Fibroblast of skin of left quadriceps (primary cell): ENCODE data around the gene SIRT3.
A peak's percentile ranks its signal among the peaks of the same experiment; 100 is the strongest.
"Not testable (repeated sequence)": the region's sequence is repeated elsewhere in the genome, so short reads cannot be mapped to it uniquely, and the experiment has no call there.

Experiments used
- DNase-seq, 2 experiments: peaks; one replicate each; pipeline ENCODE4 v3.0.0-alpha.2; 2013; ENCODE audit warnings: low read depth in 2 of 2

SIRT3 gene

DNA sequence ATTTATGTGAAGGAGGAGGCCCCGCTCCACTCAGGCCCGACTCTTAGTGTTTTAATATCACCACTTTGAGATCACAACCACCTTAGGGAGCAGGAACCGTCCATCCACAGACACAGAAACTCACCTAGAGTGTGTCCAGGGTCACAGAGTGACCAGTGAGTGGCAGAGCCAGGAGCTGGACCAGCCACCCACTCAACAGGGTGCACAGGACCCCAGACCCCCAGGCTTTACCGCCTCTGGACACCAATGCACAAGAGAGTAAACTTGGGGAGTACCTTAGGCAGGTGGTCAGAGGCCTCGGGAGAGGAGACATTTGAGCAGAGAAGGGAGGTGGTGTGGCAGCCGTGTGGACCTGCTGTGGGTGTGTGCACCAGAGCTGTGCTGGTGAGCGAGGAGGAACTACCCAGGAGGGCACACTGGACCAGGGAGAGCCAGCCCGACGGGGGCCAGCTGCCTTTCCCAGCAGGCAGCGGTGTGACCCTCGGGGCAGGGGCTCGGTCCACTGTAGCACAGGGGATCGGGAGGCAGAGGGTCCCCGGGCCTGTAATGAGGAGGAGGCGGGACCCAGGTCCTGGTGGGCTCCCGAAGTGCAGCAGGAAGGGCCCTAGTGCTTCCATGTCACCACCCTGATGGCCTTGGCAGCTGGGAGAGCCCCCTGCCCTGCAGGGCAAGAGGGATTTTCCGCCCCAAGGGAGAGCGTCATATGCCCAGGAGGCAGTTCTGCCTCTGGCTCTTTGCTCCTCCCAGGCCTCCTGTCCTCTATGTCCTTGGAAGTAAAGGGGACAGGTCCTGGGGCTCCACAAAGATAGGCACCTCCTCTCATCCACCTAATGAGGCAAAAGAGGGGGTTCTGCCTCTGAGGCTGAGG, 34.5 kb upstream of the SIRT3 start:
- DNase-seq = no peak

DNA sequence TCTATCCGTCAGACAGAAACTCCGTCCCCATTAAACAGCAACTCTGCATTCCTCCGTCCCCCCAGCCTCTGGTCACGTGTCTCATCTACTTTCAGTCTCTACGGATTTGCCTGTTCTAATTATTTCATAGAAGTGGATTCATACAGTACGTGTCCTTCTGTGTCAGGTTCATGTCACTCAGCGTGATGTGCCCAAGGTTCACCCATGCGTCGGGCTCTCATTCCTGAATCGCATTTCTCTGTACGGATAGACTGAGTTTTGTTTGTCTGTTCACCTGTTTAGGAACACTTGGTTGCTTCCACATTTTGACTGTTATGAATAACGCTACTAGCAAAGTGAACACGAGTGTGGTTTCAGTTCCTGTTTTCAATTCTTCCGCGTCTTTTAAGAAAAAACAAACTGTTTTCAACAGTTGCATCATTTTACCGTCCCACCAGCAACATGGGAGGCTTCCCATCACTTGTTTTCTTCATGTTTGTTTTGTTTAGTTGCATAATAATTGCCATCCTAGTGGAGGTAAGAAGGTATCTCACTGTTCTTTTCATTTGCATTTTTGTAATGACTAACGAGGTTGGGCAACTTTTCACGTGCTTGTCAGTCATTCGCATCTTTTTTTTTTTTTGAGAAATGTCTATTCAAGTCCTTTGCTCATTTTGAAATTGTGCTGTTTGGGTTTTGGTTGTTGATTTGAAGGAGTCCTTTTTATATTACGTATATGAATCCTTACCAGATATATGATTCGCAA, 33.2 kb upstream of the SIRT3 start:
- no peak for DNase-seq

DNA sequence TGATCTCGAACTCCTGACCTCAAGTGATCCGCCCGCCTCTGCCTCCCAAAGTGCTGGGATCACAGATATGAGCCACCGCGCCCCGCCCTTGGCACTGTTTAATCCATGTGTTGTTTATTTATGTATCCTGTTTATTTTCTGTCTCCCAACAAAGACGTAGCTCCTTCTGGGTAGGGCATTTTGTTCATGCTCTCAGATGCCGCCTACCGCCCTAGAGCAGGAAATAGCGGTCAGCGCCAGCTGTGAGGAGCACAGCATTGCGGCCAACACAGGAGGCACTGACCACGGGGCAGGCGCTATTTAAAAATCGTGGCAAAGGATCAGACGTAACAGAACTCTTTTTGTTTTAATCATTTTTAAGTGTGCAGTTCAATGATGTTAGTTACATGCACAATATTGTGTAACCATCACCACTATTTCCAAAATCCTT, 32.6 kb upstream of the SIRT3 start:
- DNase-seq = not testable (repeated sequence)

DNA sequence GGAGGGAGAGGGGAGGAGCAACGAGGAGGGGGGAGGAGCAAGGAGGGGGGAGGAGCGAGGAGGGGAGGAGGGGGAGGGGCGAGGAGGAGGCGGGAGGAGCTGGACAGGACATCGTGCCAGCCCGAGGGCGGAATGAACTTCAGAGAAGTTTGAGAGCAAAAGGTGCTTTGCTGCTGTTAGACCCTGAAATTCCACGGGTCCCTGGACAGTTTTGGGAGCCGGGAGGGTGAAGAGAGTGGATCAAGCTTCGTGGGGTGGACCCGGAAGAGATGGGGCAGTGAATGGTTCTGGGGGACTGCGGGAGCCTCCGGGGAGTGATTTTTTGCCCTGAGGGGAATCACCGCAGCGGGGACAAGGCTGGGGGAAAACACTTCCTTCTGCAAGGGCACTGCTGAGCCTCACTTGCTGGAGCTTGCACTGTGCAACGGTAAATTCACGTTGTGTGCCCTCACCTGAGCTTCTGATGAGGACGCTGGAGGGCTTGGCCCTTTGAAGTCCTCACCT, 31.4 kb upstream of the SIRT3 start:
- DNase-seq = no peak

DNA sequence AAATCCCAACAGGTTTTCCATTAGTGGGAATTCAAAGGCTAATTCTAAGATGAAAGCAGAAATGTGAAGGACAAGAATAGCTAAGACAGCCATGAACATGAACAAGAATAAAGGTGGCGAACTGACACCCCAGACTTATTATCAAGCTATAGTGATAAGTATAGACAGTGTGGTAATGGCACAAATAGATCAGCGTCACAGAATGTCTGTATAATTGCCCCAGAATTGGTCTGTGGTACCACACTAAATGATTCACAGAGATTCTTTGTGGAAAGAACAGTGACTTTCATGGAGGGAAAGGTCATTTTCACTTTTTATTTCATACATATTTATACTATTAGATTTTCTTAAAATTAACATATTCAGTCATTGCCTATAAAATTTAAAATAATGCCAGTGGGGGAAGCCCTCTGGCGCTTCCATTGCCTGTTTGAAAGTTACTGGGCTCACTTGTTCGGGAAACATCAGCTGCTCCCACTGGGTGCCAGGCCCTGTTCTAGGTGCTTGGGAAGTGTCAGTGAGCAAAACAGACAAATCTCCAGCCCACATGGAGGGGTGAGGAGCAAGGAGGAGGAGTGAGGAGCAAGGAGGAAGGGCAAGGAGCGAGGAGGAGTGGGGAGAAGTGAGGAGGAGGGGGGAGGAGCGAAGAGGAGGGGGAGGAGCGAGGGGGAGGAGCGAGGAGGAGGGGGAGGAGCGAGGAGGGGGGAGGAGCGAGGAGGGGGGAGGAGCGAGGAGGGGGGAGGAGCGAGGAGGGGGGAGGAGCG, 30.7 kb upstream of the SIRT3 start:
- DNase-seq = no peak

DNA sequence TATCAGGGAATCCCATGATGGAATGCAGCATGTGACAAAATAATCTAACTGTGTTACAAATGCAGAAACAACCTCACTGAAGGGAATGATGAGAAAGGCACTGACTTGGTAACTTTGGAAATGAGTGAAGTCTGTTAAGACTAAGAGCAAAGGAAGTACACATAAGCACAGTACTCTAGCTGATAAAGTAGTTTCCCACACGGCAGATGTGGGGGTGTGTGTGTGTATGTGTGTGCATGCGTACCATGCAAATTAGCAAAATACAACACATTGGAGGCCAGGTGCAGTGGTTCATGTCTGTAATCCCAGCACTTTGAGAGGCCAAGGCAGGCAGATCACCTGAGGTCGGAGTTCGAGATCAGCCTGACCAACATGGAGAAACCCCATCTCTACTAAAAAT, 25.5 kb upstream of the SIRT3 start:
- no peak for DNase-seq

DNA sequence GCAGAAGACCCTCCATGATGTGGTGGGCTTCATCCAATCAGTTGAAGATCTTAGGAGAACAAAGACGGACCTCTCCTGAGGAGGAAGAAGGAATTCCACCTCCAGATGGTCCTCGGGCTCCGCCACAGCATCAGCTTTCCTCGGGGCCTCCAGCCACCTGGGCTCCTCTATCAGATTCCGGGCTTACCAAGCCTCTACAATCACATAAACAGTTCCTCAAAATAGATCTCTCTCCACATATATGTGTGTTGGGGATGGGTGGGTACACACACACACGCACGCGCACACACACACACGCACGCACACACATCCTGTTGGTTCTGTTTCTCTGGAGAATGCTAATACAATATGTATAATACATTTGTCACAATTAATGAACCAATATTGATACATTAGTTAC, 23.3 kb upstream of the SIRT3 start:
- no peak for DNase-seq

DNA sequence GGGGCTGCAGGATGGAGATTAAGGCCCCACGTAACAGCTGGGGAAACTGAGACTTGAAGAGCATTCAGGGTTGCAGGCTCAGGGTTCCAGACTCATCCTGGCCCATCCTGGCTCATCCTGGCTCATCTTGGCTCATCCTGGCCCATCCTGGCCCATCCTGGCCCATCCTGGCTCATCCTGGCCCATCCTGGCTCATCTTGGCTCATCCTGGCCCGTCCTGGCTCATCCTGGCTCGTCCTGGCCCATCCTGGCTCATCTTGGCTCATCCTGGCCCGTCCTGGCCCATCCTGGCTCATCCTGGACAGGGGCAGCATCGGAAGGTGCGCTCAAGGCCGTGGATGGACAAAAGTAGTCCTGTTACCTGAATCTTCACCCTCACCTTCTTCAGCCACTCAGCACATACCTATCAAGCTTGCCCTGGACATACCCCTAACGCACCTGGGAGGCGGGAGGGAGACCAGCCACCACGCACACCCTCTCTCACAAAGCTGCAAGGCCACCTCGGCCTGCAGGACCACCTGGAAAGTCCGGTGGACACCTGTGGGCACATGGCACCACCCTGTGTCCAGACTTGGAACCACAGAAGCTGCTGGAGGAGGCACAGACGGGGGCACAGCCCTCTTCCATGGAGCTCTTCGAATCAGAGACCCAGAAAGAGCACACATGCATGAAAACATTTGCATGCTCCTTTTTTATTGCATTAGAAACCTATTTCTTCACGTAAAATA, 21.8 kb upstream of the SIRT3 start:
- no peak for DNase-seq

DNA sequence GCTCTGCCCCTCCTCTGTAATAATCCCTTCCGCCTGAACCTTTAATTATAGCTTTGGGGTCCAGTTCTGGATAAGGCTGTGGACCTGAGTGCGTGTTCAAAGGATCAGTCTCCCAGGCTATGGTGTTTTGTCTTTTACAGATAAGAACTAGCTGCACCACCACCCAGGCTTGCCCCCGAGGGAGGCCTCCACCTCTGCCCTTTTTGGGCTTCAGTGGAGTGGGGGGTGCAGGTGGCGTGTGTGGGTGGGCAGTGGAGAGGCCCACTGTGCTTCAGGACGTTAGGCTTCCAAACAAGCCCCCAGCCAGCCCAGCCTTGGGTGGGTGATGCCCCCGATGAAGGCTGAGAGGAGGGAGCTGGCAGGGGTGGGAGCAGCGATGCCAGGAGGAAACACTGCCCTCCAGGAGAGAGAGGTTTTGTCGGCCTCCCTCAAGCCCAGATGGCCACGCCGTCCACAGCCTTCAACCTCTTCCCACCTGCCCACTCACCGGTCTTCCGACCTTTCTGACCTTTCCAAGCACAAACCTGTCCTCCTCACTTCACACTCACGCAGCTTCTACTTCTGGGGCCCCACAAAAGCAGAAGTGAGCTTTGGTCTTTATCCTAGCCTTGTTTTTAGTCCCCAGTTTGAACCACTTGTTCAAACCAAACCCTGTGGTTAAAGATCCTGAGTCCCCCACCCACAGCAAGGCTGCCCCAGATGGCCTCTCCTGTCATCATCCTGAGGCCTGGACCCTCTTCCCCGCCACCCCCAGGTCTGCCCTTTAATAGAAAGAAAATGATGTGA, 21.0 kb upstream of the SIRT3 start:
- DNase-seq = no peak

DNA sequence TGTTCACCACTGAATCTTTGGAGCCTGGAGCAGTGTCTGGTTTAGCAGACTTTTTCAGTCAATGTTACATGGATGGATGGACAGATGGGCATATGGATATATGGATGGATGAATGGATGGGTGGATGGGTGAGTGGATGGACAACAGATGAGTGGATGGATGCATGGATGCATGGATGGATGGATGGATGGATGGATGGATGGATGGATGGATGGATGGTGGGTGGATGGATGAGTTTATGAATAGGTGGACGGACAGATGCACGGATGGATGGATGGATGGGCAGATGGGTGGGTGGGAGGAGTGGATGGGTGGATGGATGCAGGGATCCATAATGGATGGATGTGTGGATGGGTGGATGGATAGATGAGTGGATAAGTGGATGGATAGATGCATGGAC, 19.7 kb upstream of the SIRT3 start:
- no peak for DNase-seq

DNA sequence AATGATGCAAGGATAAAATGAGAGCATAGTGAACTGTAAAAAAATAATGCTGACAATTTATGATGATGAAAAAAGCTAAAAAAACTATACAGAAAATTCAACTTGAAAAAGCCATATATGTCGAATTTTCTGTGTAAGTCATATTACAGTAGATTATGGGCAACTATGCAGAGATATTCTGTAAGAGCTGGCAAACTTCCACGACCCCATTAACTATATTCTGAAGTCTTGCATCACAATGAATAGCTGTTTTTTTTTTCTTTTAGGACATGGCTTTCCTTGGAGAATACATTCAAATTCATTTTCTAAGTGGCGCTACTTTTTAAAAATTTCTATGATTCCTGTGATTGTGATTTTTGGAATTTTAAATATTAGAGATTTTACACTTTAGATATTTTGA, 19.0 kb upstream of the SIRT3 start:
- DNase-seq = peak; percentile 24 to 26

DNA sequence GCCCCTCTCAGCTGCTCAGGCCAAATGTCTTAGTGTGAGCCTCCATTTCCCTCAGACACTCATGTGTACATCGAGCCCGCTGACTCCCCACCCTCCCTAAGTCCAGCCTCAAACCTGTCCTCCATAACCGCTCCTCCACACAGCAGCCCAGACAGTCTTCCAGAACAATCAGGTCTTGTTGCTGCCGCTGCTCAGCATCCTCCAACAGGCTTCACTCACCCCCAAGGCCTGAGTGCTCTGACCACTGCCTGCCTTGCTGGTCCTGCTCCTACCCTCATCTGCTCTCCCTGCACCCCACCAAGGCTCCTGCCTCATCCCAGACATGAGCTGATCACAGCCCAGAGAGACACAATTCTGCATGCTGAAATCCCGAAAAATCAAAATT, 17.7 kb upstream of the SIRT3 start:
- DNase-seq = no peak

DNA sequence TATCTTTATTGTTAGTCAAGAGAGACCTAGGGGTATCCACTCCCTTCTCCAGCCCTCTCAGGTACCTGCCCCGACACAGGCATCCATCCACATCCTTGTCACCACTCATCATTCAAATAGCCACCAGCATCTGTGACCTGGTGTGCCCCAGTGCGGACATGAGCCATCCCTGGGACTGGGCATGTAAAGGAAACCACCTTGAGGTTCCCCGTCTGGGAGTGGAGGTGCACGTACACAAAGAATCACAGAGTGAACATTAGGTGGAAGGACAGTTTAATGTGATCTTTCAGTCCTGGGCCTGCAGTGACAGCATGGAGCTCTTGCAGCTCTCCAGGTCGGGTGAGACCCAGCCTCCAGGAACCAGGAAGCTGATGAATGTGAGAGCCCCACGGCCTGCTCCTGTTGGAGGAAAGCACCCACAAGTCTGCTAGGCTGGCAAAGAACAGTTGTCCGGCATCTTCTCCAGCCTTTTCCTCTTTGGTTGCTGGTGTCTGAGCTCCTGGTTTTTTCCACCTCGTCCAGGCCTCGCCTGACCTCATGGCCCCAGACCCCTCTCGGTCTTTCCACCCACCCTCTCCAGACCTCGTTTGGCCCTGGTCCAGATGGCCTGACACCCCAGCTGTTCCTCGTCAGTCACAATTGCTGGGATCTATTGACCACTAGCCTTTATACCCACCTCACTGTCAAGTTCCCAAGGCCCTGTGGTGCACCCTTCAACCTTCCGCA, 17.2 kb upstream of the SIRT3 start:
- DNase-seq = no peak

DNA sequence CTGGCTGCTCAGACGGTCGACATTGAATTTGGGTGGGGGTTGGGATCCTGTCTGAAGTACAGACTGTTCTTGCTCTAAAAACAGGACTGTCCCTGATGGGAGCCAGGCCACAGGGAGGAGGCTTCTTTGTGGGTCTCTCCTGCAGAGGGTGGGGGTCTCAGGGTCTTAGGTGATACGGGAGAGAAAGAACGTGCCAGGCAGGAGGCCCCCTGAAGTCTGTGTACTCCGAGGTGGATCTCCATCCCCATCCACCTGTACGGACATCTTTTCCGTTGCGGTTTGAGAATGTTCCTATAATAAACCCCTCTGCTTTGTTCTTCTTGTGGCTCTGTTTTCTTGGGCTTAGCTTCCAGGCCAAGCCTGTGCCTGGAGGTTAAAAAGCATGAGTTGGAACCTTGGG, 16.5 kb upstream of the SIRT3 start:
- DNase-seq = no peak

DNA sequence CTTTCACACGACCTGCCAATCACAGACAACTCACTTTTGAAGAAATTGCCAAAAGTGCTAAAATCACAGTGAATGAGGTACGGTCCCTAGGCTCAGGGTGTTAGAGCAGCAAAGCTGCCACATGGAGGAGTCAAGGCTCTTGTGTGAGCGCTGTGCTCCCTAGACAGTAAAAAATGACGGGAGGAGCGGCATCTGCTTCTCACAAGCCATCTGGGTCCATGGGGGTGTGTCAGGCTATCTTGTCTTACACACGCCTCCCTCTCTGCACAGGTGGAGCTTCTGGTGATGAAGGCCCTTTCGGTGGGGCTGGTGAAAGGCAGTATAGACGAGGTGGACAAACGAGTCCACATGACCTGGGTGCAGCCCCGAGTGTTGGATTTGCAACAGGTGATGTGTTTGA, 15.4 kb upstream of the SIRT3 start:
- no peak for DNase-seq

DNA sequence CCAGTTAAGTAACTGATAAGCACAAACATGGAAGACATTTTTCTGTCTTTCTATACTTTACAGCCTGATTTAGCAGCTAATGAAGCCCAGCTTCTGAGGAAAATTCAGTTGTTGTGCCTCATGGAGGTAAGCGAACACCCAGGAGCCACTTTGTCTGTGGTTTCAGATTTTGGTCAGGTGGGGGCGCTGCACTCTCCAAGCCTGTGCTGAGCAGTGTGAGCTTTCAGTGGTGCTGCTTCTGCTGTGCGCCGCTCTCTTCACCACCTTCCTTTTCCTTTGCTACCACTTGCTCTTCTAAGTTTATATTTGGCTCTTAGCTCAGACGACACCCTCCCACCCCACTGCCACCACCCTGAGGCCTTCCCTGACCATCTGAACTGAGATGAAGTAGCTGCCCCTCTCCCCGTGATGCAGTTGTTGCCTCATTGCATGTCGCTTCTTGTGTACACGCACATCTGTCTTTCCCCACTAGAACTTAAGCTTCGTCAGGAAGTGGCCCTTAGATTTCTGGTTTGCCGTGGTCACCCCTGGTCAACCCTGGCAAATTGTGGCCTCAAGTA, 14.7 kb upstream of the SIRT3 start:
- peak; percentile 14 to 16 for DNase-seq

DNA sequence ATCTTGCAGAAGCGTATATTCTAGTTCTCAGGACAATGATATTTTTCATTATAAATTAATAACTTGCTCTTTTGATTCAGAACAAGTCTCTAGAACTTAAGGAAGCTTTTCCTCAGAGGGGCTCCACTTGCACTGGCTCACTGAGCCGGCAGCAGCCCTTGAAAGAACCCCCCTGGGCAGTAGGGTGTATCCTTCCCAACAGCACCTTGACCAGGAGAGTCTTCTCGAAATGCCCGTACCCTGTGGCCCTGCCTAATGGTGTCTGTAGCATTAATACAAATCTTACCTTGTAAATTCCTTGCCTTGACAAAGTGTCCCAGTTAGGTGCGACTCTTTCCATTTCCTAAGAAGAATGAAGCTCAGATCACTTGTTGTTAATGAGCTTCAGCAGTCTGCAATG, 14.1 kb upstream of the SIRT3 start:
- no peak for DNase-seq

DNA sequence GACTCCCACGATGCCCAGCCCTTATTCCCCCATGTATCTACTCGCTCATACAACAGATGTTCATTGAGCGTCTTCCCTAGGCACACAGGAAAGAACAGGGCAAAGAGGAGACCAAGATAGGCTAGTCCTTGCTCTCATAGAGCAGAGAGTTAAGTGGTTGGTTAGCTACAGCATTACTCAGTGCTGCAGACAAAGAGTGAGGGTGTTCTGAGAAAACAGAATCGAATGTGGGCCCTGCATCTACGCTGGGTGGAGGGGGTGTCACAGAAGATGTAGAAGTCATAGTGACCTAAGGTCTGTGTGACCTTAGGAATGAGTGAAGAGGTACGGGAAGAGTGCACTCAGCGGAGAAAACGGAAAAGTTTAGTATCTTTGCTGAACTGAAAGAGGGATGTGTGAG, 12.9 kb upstream of the SIRT3 start:
- no peak for DNase-seq

DNA sequence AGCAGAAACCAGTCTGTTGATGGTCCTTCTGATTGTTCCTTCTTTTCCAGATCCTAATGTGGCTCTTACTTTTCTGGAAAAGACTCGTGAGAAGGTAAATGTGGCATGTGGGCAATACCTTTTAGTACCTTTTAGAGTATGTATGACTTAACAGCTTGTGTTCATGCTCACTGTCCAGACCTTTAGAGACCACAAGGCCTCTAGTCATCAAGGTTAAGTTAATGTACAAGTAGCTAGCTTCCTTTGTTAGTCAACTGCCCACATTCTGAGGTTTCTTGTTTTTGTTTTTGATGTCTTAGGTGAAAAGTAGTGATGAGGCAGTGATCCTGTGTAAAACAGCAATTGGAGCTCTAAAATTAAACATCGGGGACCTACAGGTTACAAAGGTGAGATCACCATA, 8.2 kb upstream of the SIRT3 start:
- no peak for DNase-seq

DNA sequence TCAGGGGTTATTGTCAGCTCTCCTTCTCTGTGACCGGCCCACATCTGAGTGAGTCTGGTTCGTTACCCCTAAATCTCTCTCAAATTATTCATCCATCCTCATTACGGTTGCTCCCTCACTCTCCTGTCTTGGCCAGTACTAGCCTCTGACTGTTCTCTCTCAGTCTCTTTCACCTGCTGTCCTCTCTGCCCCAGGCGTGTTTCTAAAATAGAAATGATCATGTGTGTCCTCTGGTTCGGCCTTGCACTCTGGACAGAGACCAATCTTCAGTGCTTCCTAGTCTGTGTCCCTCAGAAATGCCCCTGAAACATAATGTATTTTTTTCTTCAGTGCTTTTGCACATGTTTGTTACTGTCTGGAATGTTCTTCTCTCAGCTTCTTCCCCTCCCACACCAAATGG, 5.5 kb upstream of the SIRT3 start:
- no peak for DNase-seq
